HEK293T (cell line): ENCODE data around the gene FRMD8.

Experiments used
- ARNT ChIP-seq: fragments of 450-650 bp; IDR thresholded peaks from 2 replicates; pipeline ENCODE4 v1.6.1; 2017; ENCODE audit warnings: mild to moderate bottlenecking
- BHLHE40 ChIP-seq: fragments of 450-650 bp; IDR thresholded peaks from 2 replicates; pipeline ENCODE4 v1.6.1; 2016; ENCODE audit warnings: mild to moderate bottlenecking, moderate library complexity, borderline replicate concordance
- CTBP1 ChIP-seq: fragments of 450-650 bp; IDR thresholded peaks from 2 replicates; pipeline ENCODE4 v1.6.1; 2016; ENCODE audit warnings: borderline replicate concordance
- ELF4 ChIP-seq: fragments of 450-650 bp; IDR thresholded peaks from 2 replicates; pipeline ENCODE4 v1.6.1; 2017; ENCODE audit warnings: antibody characterized with exemption
- FOXK2 ChIP-seq: fragments of 450-650 bp; IDR thresholded peaks from 2 replicates; pipeline ENCODE4 v1.6.1; 2016; ENCODE audit warnings: mild to moderate bottlenecking
- FOXM1 ChIP-seq: fragments of 450-650 bp; IDR thresholded peaks from 2 replicates; pipeline ENCODE4 v1.6.1; 2017; ENCODE audit warnings: mild to moderate bottlenecking, borderline replicate concordance
- L3MBTL2 ChIP-seq: fragments of 450-650 bp; conservative IDR thresholded peaks from 2 replicates; pipeline ENCODE4 v1.6.1; 2016; ENCODE audit warnings: mild to moderate bottlenecking
- PKNOX1 ChIP-seq: fragments of 450-650 bp; IDR thresholded peaks from 2 replicates; pipeline ENCODE4 v1.6.1; 2016
- SP1 ChIP-seq: fragments of 450-650 bp; IDR thresholded peaks from 2 replicates; pipeline ENCODE4 v1.6.1; 2017
- SUZ12 ChIP-seq: fragments of 450-650 bp; IDR thresholded peaks from 2 replicates; pipeline ENCODE4 v1.6.1; 2016; ENCODE audit warnings: mild to moderate bottlenecking
- TARDBP ChIP-seq: fragments of 450-650 bp; IDR thresholded peaks from 2 replicates; pipeline ENCODE4 v1.6.1; 2016
- ZNF384 ChIP-seq: fragments of 450-650 bp; IDR thresholded peaks from 2 replicates; pipeline ENCODE4 v1.6.1; 2016

GRCh38 chr11:65354265-65355012 lies 32.0 kb upstream of the FRMD8 start, which contains the start of gene TIGD3:
- TF ChIP-seq ELF4 (no peak), TARDBP (no peak), L3MBTL2 (no peak), FOXM1 (no peak), PKNOX1 (no peak), FOXK2 (no peak), SP1 (no peak), SUZ12 (no peak), CTBP1 (no peak), BHLHE40 (no peak), ZNF384 (no peak), ARNT (peak; percentile 19; the same call in 1 of the 2 replicates)
